ENCODE data around the gene OLA1.

DNA sequence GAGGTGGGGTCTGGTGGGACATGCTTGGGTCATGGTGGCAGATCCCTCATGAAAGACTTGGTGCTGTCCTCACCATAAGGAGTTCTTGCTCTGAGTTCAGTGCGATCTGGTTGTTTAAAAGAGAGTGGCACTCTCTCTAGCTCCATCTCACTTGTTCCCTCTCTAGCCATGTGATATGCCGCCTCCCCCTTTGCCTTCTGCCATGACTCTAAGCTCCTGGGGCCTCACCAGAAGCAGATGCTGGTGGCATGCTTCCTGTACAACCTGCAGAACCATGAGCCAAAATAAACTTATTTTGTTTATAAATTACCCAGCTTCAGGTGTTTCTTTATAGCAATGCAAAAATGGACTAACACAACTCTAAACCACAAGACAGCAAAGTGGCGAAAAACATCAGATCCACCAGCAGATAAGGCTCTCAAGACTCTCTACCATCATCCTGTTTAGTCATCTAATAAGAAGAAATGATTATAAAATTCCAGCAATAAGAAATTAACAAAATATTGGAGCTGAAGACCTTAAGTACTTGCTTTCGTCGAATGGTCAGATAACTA is 75.5 kb downstream of the OLA1 start:
- TF ChIP-seq, protein P1, sequence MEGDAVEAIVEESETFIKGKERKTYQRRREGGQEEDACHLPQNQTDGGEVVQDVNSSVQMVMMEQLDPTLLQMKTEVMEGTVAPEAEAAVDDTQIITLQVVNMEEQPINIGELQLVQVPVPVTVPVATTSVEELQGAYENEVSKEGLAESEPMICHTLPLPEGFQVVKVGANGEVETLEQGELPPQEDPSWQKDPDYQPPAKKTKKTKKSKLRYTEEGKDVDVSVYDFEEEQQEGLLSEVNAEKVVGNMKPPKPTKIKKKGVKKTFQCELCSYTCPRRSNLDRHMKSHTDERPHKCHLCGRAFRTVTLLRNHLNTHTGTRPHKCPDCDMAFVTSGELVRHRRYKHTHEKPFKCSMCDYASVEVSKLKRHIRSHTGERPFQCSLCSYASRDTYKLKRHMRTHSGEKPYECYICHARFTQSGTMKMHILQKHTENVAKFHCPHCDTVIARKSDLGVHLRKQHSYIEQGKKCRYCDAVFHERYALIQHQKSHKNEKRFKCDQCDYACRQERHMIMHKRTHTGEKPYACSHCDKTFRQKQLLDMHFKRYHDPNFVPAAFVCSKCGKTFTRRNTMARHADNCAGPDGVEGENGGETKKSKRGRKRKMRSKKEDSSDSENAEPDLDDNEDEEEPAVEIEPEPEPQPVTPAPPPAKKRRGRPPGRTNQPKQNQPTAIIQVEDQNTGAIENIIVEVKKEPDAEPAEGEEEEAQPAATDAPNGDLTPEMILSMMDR (IDR thresholded peaks at IDR 0.05) = no peak
- TF ChIP-seq, protein P2, sequence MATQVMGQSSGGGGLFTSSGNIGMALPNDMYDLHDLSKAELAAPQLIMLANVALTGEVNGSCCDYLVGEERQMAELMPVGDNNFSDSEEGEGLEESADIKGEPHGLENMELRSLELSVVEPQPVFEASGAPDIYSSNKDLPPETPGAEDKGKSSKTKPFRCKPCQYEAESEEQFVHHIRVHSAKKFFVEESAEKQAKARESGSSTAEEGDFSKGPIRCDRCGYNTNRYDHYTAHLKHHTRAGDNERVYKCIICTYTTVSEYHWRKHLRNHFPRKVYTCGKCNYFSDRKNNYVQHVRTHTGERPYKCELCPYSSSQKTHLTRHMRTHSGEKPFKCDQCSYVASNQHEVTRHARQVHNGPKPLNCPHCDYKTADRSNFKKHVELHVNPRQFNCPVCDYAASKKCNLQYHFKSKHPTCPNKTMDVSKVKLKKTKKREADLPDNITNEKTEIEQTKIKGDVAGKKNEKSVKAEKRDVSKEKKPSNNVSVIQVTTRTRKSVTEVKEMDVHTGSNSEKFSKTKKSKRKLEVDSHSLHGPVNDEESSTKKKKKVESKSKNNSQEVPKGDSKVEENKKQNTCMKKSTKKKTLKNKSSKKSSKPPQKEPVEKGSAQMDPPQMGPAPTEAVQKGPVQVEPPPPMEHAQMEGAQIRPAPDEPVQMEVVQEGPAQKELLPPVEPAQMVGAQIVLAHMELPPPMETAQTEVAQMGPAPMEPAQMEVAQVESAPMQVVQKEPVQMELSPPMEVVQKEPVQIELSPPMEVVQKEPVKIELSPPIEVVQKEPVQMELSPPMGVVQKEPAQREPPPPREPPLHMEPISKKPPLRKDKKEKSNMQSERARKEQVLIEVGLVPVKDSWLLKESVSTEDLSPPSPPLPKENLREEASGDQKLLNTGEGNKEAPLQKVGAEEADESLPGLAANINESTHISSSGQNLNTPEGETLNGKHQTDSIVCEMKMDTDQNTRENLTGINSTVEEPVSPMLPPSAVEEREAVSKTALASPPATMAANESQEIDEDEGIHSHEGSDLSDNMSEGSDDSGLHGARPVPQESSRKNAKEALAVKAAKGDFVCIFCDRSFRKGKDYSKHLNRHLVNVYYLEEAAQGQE (IDR thresholded peaks at IDR 0.05; ENCODE audit: insufficient read depth in 1 of 2, low read depth in 2 of 2, low read length in 1 of 2) = no peak
- TF ChIP-seq POLR2AphosphoS5 (IDR thresholded peaks at IDR 0.05; ENCODE audit: low read depth, low read length) (no peak), SIN3A (IDR thresholded peaks at IDR 0.05; ENCODE audit: borderline replicate concordance, insufficient read depth, low read depth, low read length) (no peak), TCF7L2 (IDR thresholded peaks at IDR 0.05; ENCODE audit: low read depth, low read length) (no peak)
